ENCODE results near the gene STAMBPL1.

GRCh38 chr10:88901206-88901983, 21.4 kb downstream of the STAMBPL1 start:
- TF ChIP-seq POLR2AphosphoS5 (IDR thresholded peaks at IDR 0.05; ENCODE audit: borderline replicate concordance, low read depth, low read length) (no peak), EZH2 (IDR thresholded peaks at IDR 0.05) (no peak), FOXP2 (optimal IDR thresholded peaks at IDR 0.05; ENCODE audit: control extremely low read depth, extremely low read length, insufficient read depth) (no peak)

Data from SK-N-MC (cell line).